HG02642 (cell line): ENCODE measurements around the gene CIITA.
"Not testable (repeated sequence)": the region's sequence is repeated elsewhere in the genome, so short reads cannot be mapped to it uniquely, and the experiment has no call there.

Experiments used
- ATAC-seq: cut with Tn5 transposase; IDR thresholded peaks from one replicate; pipeline ENCODE4 v1.9.1; 2021; ENCODE audit warnings: mild to moderate bottlenecking; ENCODE audit not compliant: unreplicated experiment, poor library complexity

CIITA gene

GRCh38 chr16:10945065-10945787 lies 68.2 kb downstream of the CIITA start:
- no peak for ATAC-seq

- ATAC-seq, result no peak
Observed at GRCh38 chr16:10946308-10946707, 69.3 kb downstream of the CIITA start.

DNA sequence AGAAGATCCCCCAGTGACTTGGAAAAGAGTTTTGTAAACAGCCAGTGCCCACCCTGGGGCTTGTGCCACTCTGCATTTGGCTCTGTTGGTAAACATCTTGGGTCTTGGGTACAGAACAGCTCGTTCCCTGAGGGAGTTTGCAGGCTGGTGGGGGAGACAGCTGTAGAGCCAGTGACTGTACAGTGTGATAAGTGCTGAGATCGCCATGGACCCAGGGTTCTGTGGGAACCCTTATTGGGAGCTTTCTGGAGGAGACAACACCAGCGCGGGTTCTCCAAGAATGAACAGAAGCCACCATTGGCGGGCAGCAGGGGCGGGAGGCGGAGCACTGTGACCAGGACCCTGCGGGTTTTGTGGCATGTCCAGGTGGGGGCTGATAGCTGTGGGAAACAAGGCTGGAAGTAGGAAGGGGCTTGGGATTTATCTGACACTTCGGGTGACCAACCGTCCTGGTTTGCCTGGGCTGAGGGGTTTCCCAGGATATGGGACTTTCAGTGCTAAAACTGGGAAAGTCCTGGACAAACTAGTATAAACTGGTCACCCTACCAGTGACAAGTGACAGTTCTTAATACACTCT lies 70.3 kb downstream of the CIITA start:
- ATAC-seq, result no peak

GRCh38 chr16:10949424-10949970 lies 72.5 kb downstream of the CIITA start:
- peak; percentile 69 for ATAC-seq

DNA sequence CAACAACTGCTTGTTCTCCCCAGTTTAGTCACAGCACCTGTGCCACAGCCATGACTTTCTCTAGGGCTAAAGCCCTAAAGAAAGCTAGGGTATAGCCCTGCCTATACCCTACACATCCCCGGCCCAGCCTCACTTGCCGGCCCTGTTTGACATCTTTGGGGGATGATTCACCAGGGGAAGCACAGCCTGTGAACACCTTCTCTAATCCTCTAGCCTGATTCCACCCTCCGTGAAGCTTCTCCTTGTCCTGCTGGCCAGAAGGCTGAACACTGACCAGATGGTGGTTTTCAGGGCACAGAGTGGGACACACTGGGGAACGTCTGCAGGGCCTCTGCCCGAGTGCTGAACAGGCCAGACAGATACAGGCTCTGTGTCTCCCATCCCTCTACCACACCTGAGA lies 73.4 kb downstream of the CIITA start:
- no peak for ATAC-seq

DNA sequence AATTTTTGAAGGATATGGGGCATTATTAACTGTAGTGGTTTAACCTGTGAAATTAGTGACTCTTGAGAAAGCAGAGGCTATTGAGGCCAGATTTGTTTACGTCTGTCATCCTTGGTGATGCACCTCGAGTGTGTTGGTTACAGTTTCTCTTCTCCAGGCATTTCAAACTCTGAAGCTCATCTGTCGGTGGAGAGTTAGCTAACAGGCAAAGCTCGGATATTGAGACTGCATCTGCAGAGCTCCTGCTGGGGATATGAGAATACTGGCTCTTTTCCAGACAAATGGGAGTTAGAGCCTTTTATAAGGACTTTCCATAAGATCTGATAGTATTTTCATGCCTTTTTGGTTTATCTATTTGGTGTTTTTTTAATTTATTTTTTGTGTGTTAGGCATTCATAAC lies 74.0 kb downstream of the CIITA start:
- ATAC-seq, result no peak

GRCh38 chr16:10954903-10955302 lies 77.9 kb downstream of the CIITA start:
- no peak for ATAC-seq

GRCh38 chr16:10957771-10958482 lies 80.9 kb downstream of the CIITA start:
- ATAC-seq, result no peak

DNA sequence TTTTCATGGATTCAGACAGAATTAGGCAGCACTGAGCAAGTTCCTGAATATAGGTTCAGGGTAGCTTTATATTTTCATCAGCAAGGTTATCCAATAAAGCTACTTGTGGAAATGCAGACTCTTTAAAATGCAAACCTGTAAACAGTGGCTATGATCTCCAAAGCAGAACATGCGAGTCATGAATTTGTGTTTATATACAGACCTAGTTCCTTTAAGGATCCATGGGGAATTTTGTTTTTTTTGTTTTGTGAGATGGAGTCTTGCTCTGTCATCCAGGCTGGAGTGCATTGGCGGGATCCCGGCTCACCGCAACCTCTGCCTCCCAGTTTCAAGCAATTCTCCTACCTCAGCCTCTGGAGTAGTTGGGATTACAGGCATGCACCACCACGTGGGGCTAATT lies 82.2 kb downstream of the CIITA start:
- no peak for ATAC-seq

GRCh38 chr16:10961231-10961630 lies 84.2 kb downstream of the CIITA start:
- no peak for ATAC-seq

DNA sequence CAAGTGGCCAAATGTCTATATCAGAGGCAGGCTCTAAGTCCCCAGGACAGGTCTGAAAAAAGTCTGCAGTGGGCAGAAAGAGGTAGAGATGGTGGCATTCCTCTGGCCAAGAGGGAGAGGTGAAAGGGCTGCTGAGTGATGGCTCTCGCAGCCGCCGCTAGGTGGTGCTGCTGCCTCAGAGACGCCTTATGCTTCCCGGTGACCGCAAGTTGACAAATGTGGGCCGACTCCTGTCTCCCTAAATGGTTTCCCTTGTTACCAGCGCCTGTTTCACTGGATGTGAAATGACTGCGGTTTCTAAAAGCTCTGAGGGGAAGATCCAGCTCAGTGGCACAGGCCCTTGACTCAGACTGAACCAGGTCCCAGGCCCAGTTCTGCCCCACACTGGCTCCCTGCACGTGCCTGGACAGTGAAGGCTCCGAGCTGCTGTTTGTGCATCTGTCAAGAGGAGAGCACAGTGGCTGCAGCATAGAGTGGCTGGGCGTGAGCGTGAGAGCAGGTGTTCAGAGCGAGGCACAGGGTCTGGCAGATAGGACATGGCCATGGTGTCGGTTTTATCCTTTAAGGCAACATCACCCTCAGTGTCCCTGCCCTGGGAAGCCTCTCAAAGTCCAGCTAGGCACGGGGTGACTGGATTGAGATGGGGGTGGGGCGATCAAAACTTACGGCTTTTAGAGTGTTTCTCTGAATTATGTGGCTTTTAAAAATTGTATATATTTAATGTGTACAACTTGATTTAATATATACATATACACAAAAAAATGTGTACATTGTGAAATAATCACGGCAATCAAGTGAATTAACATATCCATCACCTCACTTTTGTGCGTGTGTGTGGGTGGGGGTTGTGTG lies 87.3 kb downstream of the CIITA start:
- ATAC-seq, result peak; percentile 42

GRCh38 chr16:10964891-10965326 lies 87.9 kb downstream of the CIITA start:
- ATAC-seq, result peak; percentile 48

GRCh38 chr16:10965440-10966061 lies 88.5 kb downstream of the CIITA start:
- peak; percentile 67 for ATAC-seq

- ATAC-seq, result no peak
Observed at GRCh38 chr16:10966129-10966528, 89.1 kb downstream of the CIITA start.

DNA sequence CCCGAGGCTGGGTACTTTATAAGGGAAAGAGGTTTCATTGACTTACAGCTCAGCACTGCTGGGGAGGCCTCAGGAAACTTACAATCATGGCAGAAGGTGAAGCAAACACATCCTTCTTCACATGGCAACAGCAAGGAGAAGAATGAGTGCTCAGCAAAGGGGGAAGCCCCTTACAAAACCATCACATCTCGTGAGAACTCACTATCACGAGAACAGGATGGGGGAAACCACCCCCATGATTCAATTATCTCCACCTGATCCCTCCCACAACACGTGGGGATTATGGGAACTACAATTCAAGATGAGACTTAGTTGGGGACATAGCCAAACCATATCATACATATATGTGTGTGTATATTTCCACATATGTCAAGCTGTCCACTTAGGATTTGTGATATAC lies 89.6 kb downstream of the CIITA start:
- ATAC-seq, result not testable (repeated sequence)

DNA sequence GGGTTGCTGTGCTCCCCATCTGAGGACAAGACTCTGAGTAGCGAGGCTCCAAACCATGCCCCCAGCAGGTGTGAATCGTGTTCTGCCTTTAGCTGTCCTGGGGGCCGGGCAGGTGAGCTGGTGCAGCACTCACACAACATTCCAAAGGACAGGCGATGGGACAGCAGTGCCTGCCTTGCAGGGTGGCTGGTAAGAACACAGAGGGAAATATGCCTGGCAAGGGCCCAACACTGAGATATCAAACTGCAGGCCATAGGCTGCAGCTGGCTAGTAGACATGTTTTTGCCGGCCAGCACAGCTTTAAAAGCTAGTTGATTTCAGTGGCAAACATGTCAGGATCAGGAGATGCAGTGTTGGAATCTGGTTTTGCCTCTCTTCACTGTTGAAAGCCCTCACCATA lies 91.0 kb downstream of the CIITA start:
- ATAC-seq, result no peak

DNA sequence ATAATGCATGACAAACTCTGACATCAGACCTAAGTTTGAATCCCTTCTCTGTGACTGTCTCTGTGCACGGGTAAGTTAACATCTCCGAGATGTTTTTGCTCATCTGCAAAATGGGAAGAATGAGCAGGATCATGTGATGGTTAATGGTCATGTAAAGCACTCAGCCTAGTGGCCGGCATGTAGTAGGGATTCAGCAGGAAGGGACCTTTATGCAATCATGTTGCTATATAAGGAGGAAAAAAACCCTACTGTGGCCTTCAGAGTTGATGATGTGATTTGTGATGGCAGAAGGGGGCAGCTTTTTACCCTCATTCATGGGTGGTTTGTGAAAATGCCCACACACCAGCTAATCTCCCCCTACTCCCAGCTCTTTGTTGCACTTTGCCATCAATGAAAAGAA lies 91.5 kb downstream of the CIITA start:
- ATAC-seq, result no peak

DNA sequence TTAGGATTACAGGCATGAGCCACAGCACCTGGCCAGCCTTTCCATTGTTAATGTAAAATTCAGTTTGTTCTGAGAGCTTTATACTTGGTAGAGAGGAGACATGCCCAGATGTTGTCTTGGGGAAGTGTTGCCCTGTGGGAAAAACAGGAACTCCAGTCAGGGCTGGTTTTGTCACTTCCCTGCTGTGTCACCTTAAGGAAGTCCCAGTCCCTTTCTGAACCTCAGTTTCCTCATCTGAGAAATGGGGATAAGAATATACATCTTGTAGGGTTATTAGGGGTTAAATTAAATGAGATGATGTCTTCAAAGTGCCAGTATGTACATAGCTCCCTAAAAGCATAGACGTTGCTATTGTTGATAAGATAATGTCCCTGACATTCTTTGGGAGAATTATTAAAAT lies 92.6 kb downstream of the CIITA start:
- no peak for ATAC-seq

- ATAC-seq, result no peak
Observed at GRCh38 chr16:10970065-10970464, 93.1 kb downstream of the CIITA start.

GRCh38 chr16:10971560-10971961 lies 94.6 kb downstream of the CIITA start:
- ATAC-seq, result no peak
